Calu3 (cell line): ENCODE results near the gene STAB1. TPM values are rescaled to one million over a fixed set of nuclear protein-coding genes. Genes with fewer than 3 reads are reported as not detected.

Experiments
- BruUV-seq: library from RNA; stranded (reverse); fragments of 400-500 nt; replicated peaks from 2 replicates; lab custom pipeline; 2021; lab: Mats Ljungman, UMichigan
- CTCF ChIA-PET: fragments of 300-600 bp; sonication (Branson Sonifier 250); formaldehyde crosslinking; loops from one replicate; lab custom pipeline; 2022; ENCODE audit warnings: antibody characterized with exemption; lab: Charles Lee
- DNase-seq: peaks from one replicate; pipeline ENCODE4 v3.0.0; 2022
- H3K27ac Mint-ChIP-seq: one replicate; pipeline ENCODE4 v1.8.0; 2022; ENCODE audit warnings: mixed read lengths; ENCODE audit not compliant: unreplicated experiment
- H3K27me3 Mint-ChIP-seq: one replicate; pipeline ENCODE4 v1.8.0; 2022; ENCODE audit warnings: mixed read lengths; ENCODE audit not compliant: unreplicated experiment
- H3K36me3 Mint-ChIP-seq: one replicate; pipeline ENCODE4 v1.8.0; 2022; ENCODE audit warnings: mild to moderate bottlenecking, moderate library complexity, mixed read lengths; ENCODE audit not compliant: insufficient read depth, unreplicated experiment
- H3K4me1 Mint-ChIP-seq: one replicate; pipeline ENCODE4 v1.8.0; 2022; ENCODE audit warnings: mild to moderate bottlenecking, low read depth, mixed read lengths; ENCODE audit not compliant: unreplicated experiment
- H3K4me3 Mint-ChIP-seq: one replicate; pipeline ENCODE4 v1.8.0; 2022; ENCODE audit warnings: mild to moderate bottlenecking, low read depth, moderate library complexity, mixed read lengths; ENCODE audit not compliant: unreplicated experiment
- H3K9me3 Mint-ChIP-seq: one replicate; pipeline ENCODE4 v1.8.0; 2022; ENCODE audit warnings: low read depth, mixed read lengths; ENCODE audit not compliant: unreplicated experiment
- intact Hi-C: fragments of 100-400 bp; cut with micrococcal nuclease; formaldehyde crosslinking; loops from one replicate; pipeline ENCODE4 v1.10.0; 2022; ENCODE audit not compliant: unreplicated experiment
- total RNA-seq: library from RNA; stranded (reverse); gene quantifications from 2 replicates; pipeline ENCODE4 v1.2.3, GENCODE V29; 2022
- TF ChIP-seq, protein P1 (sequence below): fragments of 200-600 bp; IDR thresholded peaks from one replicate; pipeline ENCODE4 v1.8.0; 2022; ENCODE audit warnings: antibody characterized with exemption; ENCODE audit not compliant: unreplicated experiment

Gene STAB1
- total RNA-seq, 1 experiment from 2014 or later: 0.26 TPM

DNA sequence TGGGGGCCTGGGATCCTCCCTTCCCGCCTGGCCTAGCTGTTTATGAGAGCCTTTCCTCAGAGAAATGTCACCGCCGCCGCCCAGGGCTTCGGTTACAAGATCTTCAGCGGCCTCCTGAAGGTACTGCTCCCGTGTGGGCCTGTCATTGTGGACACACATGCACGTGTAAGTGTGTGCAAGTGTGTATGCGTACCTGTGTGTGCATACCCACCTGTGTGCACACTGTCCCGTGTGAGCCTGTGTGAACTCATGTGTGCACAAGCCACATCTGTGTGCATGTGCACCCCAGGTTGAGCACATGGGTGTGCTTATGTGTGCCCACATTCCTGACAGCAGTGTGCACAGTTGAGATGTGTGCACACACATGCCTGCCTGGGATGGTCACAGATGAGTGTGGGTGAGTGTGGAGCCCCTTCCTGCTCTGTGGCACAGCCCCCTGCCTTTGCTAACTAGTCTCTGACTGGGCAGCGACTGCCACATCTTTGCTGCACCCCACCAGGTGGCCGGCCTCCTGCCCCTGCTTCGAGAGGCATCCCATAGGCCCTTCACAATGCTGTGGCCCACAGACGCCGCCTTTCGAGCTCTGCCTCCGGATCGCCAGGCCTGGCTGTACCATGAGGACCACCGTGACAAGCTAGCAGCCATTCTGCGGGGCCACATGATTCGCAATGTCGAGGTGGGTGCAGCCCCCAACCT is 24.5 kb downstream of the STAB1 start:
- H3K27me3 Mint-ChIP-seq: peaks cover 21% of the 10 kb centered on the region
- intact Hi-C loops: no loop called here
- peaks cover 15% of the 10 kb centered on the region for H3K36me3 Mint-ChIP-seq
- BruUV-seq: no TSS peak
- DNase-seq: no peak
- H3K9me3 Mint-ChIP-seq: no peaks in the 10 kb centered on the region
- CTCF ChIA-PET: no interaction called here
- H3K4me1 Mint-ChIP-seq: no peaks in the 10 kb centered on the region
- TF ChIP-seq, protein P1, sequence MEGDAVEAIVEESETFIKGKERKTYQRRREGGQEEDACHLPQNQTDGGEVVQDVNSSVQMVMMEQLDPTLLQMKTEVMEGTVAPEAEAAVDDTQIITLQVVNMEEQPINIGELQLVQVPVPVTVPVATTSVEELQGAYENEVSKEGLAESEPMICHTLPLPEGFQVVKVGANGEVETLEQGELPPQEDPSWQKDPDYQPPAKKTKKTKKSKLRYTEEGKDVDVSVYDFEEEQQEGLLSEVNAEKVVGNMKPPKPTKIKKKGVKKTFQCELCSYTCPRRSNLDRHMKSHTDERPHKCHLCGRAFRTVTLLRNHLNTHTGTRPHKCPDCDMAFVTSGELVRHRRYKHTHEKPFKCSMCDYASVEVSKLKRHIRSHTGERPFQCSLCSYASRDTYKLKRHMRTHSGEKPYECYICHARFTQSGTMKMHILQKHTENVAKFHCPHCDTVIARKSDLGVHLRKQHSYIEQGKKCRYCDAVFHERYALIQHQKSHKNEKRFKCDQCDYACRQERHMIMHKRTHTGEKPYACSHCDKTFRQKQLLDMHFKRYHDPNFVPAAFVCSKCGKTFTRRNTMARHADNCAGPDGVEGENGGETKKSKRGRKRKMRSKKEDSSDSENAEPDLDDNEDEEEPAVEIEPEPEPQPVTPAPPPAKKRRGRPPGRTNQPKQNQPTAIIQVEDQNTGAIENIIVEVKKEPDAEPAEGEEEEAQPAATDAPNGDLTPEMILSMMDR: no peak
- H3K4me3 Mint-ChIP-seq: peak overlapping the region; percentile 20
- no peak overlapping the region for H3K27ac Mint-ChIP-seq

DNA sequence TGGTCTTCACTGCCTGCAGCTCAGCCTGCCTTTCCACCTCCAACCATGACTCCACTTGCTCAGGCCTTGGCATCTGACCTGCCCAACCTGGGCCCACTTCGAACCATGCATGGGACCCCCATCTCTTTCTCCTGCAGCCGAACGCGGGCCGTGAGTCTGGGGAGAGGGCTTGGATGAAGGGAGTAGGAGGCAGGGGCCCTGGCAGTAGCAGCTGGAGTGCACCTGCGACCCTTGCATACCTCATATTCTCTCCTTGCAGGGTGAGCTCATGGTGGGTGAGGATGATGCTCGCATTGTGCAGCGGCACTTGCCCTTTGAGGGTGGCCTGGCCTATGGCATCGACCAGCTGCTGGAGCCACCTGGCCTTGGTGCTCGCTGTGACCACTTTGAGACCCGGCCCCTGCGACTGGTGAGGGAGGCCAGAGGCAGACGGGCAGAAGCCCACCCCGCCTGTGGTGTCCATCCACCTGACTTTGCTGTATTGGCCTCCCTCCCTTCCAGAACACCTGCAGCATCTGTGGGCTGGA is 25.1 kb downstream of the STAB1 start:
- intact Hi-C loops: no loop called here
- DNase-seq: no peak
- no peaks in the 10 kb centered on the region for H3K9me3 Mint-ChIP-seq
- H3K36me3 Mint-ChIP-seq: peaks cover 20% of the 10 kb centered on the region
- H3K27me3 Mint-ChIP-seq: peaks cover 15% of the 10 kb centered on the region
- H3K4me3 Mint-ChIP-seq: no peak overlapping the region
- no peaks in the 10 kb centered on the region for H3K4me1 Mint-ChIP-seq
- BruUV-seq: no TSS peak
- H3K27ac Mint-ChIP-seq: no peak overlapping the region
- TF ChIP-seq, protein P1: no peak
- CTCF ChIA-PET: no interaction called here

DNA sequence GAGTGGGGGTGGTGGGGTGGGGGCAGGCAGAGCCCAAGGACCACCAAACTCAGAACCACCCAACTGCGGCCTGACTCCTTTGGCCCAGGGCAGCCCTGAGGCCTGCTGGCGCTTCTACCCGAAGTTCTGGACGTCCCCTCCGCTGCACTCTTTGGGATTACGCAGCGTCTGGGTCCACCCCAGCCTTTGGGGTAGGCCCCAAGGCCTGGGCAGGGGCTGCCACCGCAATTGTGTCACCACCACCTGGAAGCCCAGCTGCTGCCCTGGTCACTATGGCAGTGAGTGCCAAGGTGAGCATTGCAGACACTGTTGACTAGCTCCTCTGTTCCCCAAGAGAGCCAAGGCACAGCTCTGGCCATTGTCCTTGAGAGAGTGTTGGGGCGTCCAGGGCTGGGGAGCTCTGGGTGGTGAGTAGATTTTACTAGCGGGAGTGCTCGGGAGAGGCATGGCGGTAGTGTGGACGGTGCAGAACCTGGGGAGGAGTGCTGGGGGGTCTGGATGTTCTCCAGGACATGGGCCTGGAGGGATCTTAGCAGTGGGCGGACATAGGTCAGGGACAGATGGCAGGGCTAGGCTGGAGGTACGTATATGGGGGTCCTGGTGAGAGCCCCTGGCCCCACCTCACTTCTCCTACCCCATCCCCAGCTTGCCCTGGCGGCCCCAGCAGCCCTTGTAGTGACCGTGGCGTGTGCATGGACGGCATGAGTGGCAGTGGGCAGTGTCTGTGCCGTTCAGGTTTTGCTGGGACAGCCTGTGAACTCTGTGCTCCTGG is 25.8 kb downstream of the STAB1 start:
- H3K9me3 Mint-ChIP-seq: no peaks in the 10 kb centered on the region
- BruUV-seq: no TSS peak
- H3K27me3 Mint-ChIP-seq: peaks cover 8% of the 10 kb centered on the region
- TF ChIP-seq, protein P1: no peak
- no peak for DNase-seq
- H3K4me1 Mint-ChIP-seq: no peaks in the 10 kb centered on the region
- CTCF ChIA-PET: no interaction called here
- intact Hi-C loops: no loop called here
- H3K27ac Mint-ChIP-seq: no peak overlapping the region
- no peak overlapping the region for H3K4me3 Mint-ChIP-seq
- H3K36me3 Mint-ChIP-seq: peaks cover 27% of the 10 kb centered on the region

DNA sequence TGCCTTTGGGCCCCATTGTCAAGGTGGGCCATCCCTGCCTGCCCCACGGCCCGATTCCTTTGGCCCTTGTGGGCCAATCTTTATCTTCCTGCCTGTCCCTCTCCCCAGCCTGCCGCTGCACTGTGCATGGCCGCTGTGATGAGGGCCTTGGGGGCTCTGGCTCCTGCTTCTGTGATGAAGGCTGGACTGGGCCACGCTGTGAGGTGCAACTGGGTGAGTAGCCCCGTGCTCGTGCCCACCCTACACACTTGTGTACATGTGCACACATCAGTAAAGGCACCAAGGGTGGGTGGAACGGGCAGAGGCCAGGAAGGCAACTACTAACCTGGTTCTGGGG is 26.3 kb downstream of the STAB1 start:
- no peaks in the 10 kb centered on the region for H3K4me1 Mint-ChIP-seq
- TF ChIP-seq, protein P1: no peak
- H3K9me3 Mint-ChIP-seq: no peaks in the 10 kb centered on the region
- H3K36me3 Mint-ChIP-seq: peaks cover 32% of the 10 kb centered on the region
- peaks cover 8% of the 10 kb centered on the region for H3K27me3 Mint-ChIP-seq
- intact Hi-C loops: no loop called here
- no peak overlapping the region for H3K4me3 Mint-ChIP-seq
- BruUV-seq: no TSS peak
- CTCF ChIA-PET: no interaction called here
- no peak for DNase-seq
- H3K27ac Mint-ChIP-seq: no peak overlapping the region
